HAP-1 (cell line): ENCODE data around the gene DOP1A.
A peak's percentile ranks its signal among the peaks of the same experiment; 100 is the strongest.

Experiments used
- DNase-seq, 2 experiments: peaks; one replicate each; pipeline ENCODE4 v3.0.0-alpha.2; 2016 to 2020; ENCODE audit warnings: low spot score in 2 of 2
- H3K27me3 ChIP-seq: fragments of 250-450 bp; sonication (Bioruptor Pico); 2 replicates; pipeline ENCODE4 v1.5.1; 2020; ENCODE audit warnings: low read depth, mild to moderate bottlenecking, moderate library complexity
- H3K36me3 ChIP-seq: fragments of 250-450 bp; sonication (Bioruptor Pico); replicated peaks from 2 replicates; pipeline ENCODE4 v1.5.1; 2020; ENCODE audit warnings: mild to moderate bottlenecking
- H3K4me1 ChIP-seq: fragments of 250-450 bp; sonication (Bioruptor Pico); 2 replicates; pipeline ENCODE4 v1.5.1; 2020; ENCODE audit warnings: mild to moderate bottlenecking
- H3K4me3 ChIP-seq: fragments of 250-450 bp; sonication (Bioruptor Pico); 2 replicates; pipeline ENCODE4 v1.5.1; 2020; ENCODE audit warnings: mild to moderate bottlenecking, moderate library complexity
- H3K9me3 ChIP-seq: fragments of 250-450 bp; sonication (Bioruptor Pico); 2 replicates; pipeline ENCODE4 v1.5.1; 2020; ENCODE audit warnings: mild to moderate bottlenecking, moderate library complexity
- in situ Hi-C: fragments of 300-500 bp; cut with MboI; formaldehyde crosslinking; loops from 3 replicates; pipeline ENCODE4 v1.14.3; 2020; ENCODE audit warnings: low sequenced_read_pairs, inconsistent platforms, mixed read lengths

DOP1A gene

GRCh38 chr6:83057705-83058321 lies 9.7 kb upstream of the DOP1A start:
- in situ Hi-C loops: loop anchor here (10.0 kb wide), 2 partner anchors 783 to 813 kb away; partner anchors contain the start of gene IBTK
- no peaks in the 10 kb centered on the region for H3K9me3 ChIP-seq
- peaks cover 14% of the 10 kb centered on the region; the same call in 1 of the 2 replicates for H3K36me3 ChIP-seq
- no peaks in the 10 kb centered on the region for H3K4me1 ChIP-seq
- DNase-seq: peak in 1 of 2 experiments; percentile 63
- H3K27me3 ChIP-seq: no peaks in the 10 kb centered on the region
- no peak overlapping the region for H3K4me3 ChIP-seq

GRCh38 chr6:83061190-83061589 lies 6.3 kb upstream of the DOP1A start:
- H3K4me1 ChIP-seq: no peaks in the 10 kb centered on the region; the same call in 1 of the 2 replicates
- H3K36me3 ChIP-seq: peaks cover 11% of the 10 kb centered on the region; the same call in 1 of the 2 replicates
- H3K27me3 ChIP-seq: no peaks in the 10 kb centered on the region
- no peak for DNase-seq
- no peak overlapping the region for H3K4me3 ChIP-seq
- in situ Hi-C loops: loop anchor here (10.0 kb wide), 1 partner anchor 454 kb away; the partner anchor contains the start of gene PRSS35
- no peaks in the 10 kb centered on the region for H3K9me3 ChIP-seq

GRCh38 chr6:83062225-83062624 lies 5.2 kb upstream of the DOP1A start:
- Histone ChIP-seq H3K4me1 (no peaks in the 10 kb centered on the region; the same call in 1 of the 2 replicates), H3K4me3 (no peak overlapping the region), H3K36me3 (peaks cover 4% of the 10 kb centered on the region; the same call in 1 of the 2 replicates), H3K27me3 (no peaks in the 10 kb centered on the region), H3K9me3 (no peaks in the 10 kb centered on the region)
- DNase-seq: no peak
- in situ Hi-C loops: loop anchor here (10.0 kb wide), 1 partner anchor 453 kb away; the partner anchor contains the start of gene PRSS35

GRCh38 chr6:83065511-83066192 lies 1.8 kb upstream of the DOP1A start, which contains the start of gene UBE3D:
UBE3D (minus strand) TSS chr6:83065841; CDS start chr6:83065718, 123 bp downstream.
- no peaks in the 10 kb centered on the region for H3K9me3 ChIP-seq
- H3K4me1 ChIP-seq: peaks cover 6% of the 10 kb centered on the region; the same call in 1 of the 2 replicates
- no peaks in the 10 kb centered on the region for H3K27me3 ChIP-seq
- peak within 1 kb of the TSS; percentile 76 for H3K4me3 ChIP-seq
- in situ Hi-C loops: loop anchor here (10.0 kb wide), 1 partner anchor 449 kb away; the partner anchor contains the start of gene PRSS35
- no peaks in the 10 kb centered on the region for H3K36me3 ChIP-seq
- peak; percentile 70 to 93 for DNase-seq

GRCh38 chr6:83068616-83069015 lies 1.1 kb downstream of the DOP1A start:
- in situ Hi-C loops: loop anchor here (10.0 kb wide), 1 partner anchor 446 kb away; the partner anchor contains the start of gene PRSS35
- H3K4me1 ChIP-seq: peaks cover 6% of the 10 kb centered on the region; the same call in 1 of the 2 replicates

GRCh38 chr6:83069633-83070032 lies 2.2 kb downstream of the DOP1A start:
- no peak for DNase-seq
- H3K36me3 ChIP-seq: no peaks in the 10 kb centered on the region
- H3K9me3 ChIP-seq: no peaks in the 10 kb centered on the region
- in situ Hi-C loops: loop anchor here (10.0 kb wide), 1 partner anchor 445 kb away; the partner anchor contains the start of gene PRSS35
- H3K4me3 ChIP-seq: no peak overlapping the region
- H3K27me3 ChIP-seq: no peaks in the 10 kb centered on the region
- peaks cover 6% of the 10 kb centered on the region; the same call in 1 of the 2 replicates for H3K4me1 ChIP-seq

More at GRCh38 chr6:83068616-83069015, 1.1 kb downstream of the DOP1A start:
- Histone ChIP-seq H3K27me3 (no peaks in the 10 kb centered on the region), H3K9me3 (no peaks in the 10 kb centered on the region), H3K36me3 (no peaks in the 10 kb centered on the region), H3K4me3 (peak overlapping the region; percentile 73)
- no peak for DNase-seq

- Histone ChIP-seq H3K36me3 (no peaks in the 10 kb centered on the region), H3K9me3 (no peaks in the 10 kb centered on the region), H3K27me3 (no peaks in the 10 kb centered on the region), H3K4me1 (peaks cover 6% of the 10 kb centered on the region; the same call in 1 of the 2 replicates), H3K4me3 (no peak overlapping the region)
- in situ Hi-C loops: no loop called here
- no peak for DNase-seq
These were observed 3.6 kb downstream of the DOP1A start for GRCh38 chr6:83071023-83071422.

GRCh38 chr6:83071707-83072106 lies 4.2 kb downstream of the DOP1A start:
- no peaks in the 10 kb centered on the region for H3K9me3 ChIP-seq
- no peaks in the 10 kb centered on the region for H3K27me3 ChIP-seq
- no peak for DNase-seq
- no peaks in the 10 kb centered on the region for H3K36me3 ChIP-seq
- peaks cover 6% of the 10 kb centered on the region; the same call in 1 of the 2 replicates for H3K4me1 ChIP-seq
- H3K4me3 ChIP-seq: no peak overlapping the region
- in situ Hi-C loops: no loop called here

- no peaks in the 10 kb centered on the region for H3K27me3 ChIP-seq
- H3K9me3 ChIP-seq: no peaks in the 10 kb centered on the region
- no peak overlapping the region for H3K4me3 ChIP-seq
- in situ Hi-C loops: no loop called here
- no peaks in the 10 kb centered on the region for H3K36me3 ChIP-seq
- DNase-seq: no peak
- peaks cover 6% of the 10 kb centered on the region; the same call in 1 of the 2 replicates for H3K4me1 ChIP-seq
These were observed 5.3 kb downstream of the DOP1A start for GRCh38 chr6:83072726-83073125.

GRCh38 chr6:83073615-83074014 lies 6.1 kb downstream of the DOP1A start:
- peaks cover 6% of the 10 kb centered on the region; the same call in 1 of the 2 replicates for H3K4me1 ChIP-seq
- no peak overlapping the region for H3K4me3 ChIP-seq
- DNase-seq: no peak
- H3K9me3 ChIP-seq: no peaks in the 10 kb centered on the region
- H3K27me3 ChIP-seq: no peaks in the 10 kb centered on the region
- no peaks in the 10 kb centered on the region for H3K36me3 ChIP-seq
- in situ Hi-C loops: no loop called here

- H3K4me1 ChIP-seq: peaks cover 8% of the 10 kb centered on the region
- H3K9me3 ChIP-seq: no peaks in the 10 kb centered on the region
- no peaks in the 10 kb centered on the region for H3K36me3 ChIP-seq
- no peaks in the 10 kb centered on the region for H3K27me3 ChIP-seq
- DNase-seq: no peak
- in situ Hi-C loops: no loop called here
- H3K4me3 ChIP-seq: no peak overlapping the region
These were observed 16.0 kb downstream of the DOP1A start for GRCh38 chr6:83083476-83083875.

GRCh38 chr6:83086751-83087150 lies 19.3 kb downstream of the DOP1A start:
- no peak overlapping the region for H3K4me3 ChIP-seq
- no peak for DNase-seq
- no peaks in the 10 kb centered on the region for H3K9me3 ChIP-seq
- no peaks in the 10 kb centered on the region for H3K36me3 ChIP-seq
- no peaks in the 10 kb centered on the region for H3K27me3 ChIP-seq
- H3K4me1 ChIP-seq: no peaks in the 10 kb centered on the region
- in situ Hi-C loops: no loop called here

GRCh38 chr6:83092756-83093399 lies 25.4 kb downstream of the DOP1A start:
- DNase-seq: no peak
- in situ Hi-C loops: no loop called here
- no peaks in the 10 kb centered on the region for H3K4me1 ChIP-seq

More at GRCh38 chr6:83092756-83093399, 25.4 kb downstream of the DOP1A start:
- H3K36me3 ChIP-seq: no peaks in the 10 kb centered on the region
- H3K4me3 ChIP-seq: no peak overlapping the region
- H3K27me3 ChIP-seq: no peaks in the 10 kb centered on the region
- no peaks in the 10 kb centered on the region for H3K9me3 ChIP-seq
